HG02623 (cell line): ENCODE results near the gene RPH3AL.
"Not testable (repeated sequence)": the region's sequence is repeated elsewhere in the genome, so short reads cannot be mapped to it uniquely, and the experiment has no call there.

ENCODE experiments used
- ATAC-seq: cut with Tn5 transposase; IDR thresholded peaks from one replicate; pipeline ENCODE4 v1.9.1; 2021; ENCODE audit warnings: moderate library complexity; ENCODE audit not compliant: unreplicated experiment

Gene RPH3AL

DNA sequence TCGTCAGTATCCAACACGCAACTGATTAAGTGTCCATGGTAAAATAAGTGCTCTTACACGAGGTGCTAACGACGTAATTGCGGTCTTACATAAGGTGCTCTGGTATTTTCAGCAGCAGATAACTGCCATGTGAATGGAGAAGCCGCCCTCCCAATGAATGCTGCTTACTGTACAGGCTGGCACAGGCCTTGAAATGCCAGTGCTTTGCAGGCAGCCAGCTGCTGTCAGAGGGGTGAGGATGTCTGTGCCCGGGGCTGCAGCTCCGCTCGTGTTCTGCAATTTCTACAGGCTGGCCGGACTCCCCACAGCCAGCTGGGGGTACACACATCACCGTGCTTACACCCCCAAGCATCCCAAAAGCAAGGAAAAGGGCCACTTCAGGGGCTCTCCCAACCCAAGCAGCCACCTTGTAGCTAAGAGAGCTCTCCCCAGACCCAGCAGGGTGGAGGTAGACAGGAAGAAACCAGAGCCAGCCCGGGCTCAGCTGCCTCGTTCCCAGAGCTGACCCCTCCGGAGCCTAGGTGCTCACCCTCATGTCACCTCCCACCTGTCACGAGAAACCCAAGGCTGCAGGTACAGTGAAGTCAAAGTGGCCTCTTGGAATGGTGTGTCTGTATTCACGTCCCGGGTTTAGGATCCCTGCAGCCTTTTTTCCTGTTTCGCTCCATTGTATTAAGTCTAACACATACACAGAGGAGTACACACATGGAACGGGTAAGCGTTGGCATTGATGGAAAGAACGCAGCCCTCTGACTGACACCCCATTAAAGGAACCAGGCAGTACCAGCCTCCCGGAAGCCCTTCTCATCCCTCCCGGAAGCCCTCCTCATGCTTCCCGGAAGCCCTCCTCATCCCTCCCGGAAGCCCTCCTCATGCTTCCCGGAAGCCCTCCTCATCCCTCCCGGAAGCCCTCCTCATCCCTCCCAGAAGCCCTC, 27.2 kb upstream of the RPH3AL start:
- no peak for ATAC-seq

- ATAC-seq: no peak
Observed at GRCh38 chr17:378068-378467, 25.5 kb upstream of the RPH3AL start.

DNA sequence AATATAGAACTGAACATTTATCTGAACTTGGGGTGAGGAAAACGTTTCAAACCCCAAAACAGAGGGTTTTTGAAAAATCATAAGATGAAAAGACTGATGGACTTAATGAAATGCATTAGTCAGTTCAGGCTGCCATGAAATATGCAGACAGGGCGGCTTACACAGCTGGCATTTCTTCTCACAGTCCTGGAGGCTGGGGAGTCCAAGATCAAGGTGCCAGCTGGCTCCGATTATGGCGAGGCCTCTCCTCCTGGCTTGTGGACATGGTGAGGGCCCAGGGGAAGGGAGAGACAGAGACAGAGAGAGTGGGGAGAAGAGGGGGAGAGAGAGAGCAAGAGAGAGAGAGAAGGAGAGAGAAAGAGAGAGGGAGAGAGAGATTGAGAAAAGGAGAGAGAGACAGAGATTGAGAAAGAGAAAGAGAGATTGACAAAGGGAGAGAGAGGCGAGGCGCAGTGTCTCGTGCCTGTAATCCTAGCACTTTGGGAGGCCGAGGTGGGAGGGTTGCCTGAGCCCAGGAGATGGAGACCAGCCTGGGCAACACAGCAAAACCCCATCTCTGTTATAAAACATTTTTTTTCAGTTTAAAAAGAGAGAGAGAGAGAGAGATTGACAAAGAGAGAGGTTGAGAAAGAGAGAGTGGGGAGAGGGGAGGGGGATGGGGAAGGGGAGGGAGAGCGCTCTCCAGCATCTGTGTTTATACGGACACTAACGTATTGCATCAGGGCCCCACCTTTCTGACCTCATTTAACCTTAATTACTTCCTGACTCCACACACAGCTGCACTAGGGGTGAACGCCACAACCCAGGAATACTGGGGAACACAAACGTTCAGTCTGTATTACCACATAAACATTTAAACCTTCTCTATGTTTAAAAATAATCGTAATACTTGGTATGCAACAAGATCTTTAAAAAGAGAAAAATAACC, 24.6 kb upstream of the RPH3AL start:
- ATAC-seq: no peak

DNA sequence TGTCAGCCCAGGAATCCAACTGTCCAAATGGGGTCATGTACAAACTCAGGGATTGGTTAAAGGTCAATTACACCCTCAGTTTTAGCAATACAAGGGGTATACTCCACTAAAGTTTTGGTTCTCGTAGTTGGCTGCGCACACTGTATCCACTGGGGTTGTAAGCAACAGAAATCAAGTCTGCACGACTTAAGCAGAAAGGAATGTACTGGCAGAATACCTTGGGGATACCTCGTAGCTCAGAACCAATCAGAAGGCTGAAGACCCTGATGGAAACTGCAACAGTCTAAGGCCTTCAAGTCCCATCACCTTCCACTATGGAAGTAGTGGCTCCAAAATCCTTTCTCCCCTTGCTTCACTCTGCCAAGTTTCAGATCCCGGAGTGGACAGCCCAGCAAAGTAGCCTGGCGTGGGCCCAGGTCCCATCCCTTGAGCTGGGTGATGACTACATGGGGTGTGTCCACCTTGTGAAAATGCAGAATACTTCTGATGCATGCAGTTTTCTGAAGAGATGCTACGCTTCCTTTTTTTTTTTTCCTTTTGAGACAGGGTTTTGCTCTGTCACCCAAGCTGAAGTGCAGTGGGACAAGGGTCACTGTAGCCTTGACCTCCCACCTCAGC, 21.1 kb upstream of the RPH3AL start:
- ATAC-seq: no peak

DNA sequence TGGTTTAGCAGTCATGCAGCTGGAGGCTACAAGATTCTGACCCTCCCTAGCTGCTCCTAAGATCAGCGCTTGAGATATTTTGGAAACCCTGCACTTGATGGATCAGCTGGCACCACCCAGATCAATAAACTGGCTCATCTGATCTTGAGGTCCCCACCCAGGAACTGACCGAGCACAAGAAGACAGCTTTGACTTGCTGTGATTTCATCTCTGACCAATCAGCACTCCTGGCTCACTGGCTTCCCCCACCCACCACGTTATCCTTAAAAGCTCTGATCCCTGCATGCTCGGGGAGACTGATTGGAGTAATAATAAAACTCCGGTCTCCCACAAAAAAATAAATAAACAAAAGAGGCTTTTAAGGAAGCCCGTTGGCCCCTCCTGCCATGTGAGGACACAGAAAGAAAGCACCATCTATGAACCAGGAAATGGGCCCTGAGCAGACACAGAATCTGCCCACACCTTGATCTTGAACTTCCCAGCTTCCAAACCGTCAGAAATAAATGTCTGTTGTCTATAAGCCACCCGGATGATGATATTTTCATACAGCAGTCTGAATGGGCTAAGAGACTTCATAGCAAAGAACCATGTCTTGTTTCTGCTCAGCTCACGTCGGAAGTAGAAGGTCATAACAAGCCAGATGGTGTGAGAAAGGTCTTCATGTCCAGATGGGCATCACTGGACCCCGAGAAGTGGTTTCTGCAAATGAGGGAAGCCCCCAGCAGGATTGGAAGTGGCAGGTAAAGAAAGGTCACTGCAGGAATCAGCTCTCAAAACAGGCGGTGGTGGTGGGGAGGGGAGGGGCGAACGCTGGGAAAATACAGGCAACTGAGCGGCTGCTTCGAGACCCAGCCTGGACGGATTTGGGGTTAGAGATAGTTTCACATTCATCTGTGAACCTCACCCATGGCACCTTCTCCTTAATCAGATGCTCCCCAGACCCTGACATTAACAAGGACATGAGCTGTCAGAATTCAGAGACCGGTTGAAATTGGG, 19.8 kb upstream of the RPH3AL start:
- ATAC-seq: no peak

DNA sequence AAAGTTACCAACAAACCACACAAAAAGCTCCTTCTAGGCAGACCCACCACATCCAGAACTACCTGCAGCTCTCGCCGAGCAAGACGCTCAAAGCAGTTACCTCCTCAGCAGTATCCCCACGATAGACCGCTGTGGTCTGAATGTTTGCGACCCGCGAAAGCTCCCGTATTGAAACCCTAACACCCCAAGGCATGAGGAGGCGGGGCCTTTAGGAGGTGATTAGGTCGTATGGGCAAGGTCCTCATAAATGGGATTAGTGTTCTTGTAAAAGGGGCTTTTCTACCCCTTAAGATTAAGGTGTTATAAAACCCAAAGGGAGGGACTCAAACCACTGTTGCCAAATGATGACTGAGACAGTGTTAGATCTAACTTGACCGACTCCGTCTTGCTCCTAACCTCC, 19.0 kb upstream of the RPH3AL start:
- ATAC-seq: no peak

DNA sequence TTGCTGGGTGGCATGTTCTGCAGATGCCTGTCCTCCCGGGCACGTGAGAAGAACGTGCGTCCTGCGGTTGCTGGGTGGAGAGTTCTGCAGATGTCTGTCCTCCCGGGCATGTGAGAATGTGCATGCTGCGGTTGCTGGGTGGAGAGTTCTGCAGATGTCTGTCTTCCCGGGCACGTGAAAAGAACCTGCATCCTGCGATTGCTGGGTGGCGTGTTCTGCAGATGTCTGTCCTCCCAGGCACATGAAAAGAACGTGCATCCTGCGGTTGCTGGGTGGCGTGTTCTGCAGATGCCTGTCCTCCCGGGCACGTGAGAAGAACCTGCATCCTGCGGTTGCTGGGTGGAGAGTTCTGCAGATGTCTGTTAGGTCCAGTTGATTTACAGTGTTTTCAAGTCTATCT, 15.0 kb upstream of the RPH3AL start:
- not testable (repeated sequence) for ATAC-seq

- not testable (repeated sequence) for ATAC-seq
Observed at GRCh38 chr17:366657-367615, 14.3 kb upstream of the RPH3AL start.

DNA sequence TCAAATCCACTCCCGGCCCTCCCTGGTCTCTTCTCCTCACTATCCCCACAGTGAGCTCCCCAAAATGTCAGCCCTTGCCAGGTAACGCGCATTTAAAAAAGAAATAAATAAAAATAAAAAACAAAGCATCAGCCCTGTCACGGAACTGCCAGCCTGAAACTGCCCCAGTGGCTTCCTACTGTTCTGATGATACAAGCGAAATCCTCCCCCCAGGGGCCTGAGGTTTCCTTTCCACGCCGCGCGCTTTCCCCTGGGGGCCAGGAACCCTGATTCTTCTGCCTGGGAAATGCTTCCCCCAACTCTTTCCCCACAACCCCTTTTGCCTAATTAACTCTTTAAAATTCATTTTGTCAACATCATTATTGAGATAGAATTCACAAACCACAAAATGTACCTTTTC, 12.2 kb upstream of the RPH3AL start:
- no peak for ATAC-seq

DNA sequence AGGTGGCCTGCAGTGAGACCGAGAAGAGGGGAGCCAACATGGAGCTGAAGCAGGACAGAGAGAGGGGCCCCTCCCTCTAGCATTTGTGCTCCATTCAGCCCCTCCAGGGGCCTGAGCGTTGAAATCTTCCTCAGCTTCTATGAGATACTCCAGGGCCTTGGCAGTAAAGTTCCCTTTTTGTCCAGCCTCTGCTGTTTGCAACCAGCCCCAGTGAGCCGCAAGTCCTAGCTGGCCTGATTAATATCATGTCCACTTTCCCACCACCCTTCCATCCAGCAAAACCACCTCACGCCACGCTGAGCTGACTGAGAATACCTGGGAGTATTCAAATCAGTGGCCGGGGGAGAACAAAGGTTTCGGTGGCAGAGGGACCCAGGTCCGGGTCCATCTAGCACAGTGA, 11.7 kb upstream of the RPH3AL start:
- no peak for ATAC-seq

- ATAC-seq: no peak
Observed at GRCh38 chr17:362721-363120, 10.1 kb upstream of the RPH3AL start.

- ATAC-seq: no peak
Observed at GRCh38 chr17:360092-360750, 7.6 kb upstream of the RPH3AL start.

DNA sequence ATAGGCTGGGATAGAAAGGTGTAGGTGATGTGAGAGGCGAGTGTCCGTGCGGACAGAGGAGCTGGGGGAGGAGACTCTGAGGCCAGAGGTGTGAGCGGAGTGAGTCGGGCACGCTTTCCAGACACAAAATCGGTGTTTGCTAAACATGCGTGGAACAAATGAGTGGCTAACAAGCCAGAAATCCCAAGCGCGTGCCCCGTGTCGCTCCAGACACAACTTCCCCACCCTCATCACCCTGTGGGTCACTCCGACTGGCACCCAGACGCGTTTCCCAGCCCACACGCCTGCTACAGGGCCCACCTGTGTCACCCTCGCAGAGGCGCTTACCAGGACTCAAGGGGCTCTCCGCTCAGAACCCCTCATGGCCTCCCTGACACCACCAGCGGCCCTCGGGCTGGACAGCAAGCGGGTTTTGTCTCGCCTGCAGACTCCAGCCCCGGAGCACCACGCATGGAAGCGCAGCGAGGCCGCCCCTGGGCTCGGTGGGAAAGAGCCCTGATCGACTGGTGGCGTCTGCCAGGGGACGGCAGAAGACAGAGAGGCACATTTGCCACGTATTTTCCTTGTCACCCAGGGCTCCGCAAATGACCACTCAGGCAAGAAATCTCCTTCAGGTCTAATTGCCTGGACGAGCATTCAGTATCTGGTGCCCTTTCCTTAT, 6.0 kb upstream of the RPH3AL start:
- ATAC-seq: no peak

DNA sequence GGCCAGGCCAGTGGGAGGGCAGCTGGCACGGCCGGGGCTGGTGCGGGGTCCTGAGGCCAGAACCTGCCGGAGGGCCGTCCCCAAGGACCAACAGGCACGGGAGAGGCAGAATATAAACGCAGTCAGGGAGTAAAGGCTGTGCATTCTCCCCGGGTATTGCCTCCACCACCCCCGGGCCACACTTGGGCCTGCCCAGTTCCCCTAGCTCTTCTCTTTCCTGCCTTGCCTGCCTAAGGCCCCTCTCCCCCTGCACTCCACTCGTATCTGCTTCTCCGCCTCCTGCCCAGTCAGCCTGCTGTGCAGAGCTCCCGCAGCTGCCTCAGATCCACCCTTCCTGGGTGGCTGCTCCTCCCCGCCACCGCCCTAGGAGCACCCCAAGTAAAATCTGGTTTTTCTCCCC, 5.0 kb upstream of the RPH3AL start:
- ATAC-seq: no peak

DNA sequence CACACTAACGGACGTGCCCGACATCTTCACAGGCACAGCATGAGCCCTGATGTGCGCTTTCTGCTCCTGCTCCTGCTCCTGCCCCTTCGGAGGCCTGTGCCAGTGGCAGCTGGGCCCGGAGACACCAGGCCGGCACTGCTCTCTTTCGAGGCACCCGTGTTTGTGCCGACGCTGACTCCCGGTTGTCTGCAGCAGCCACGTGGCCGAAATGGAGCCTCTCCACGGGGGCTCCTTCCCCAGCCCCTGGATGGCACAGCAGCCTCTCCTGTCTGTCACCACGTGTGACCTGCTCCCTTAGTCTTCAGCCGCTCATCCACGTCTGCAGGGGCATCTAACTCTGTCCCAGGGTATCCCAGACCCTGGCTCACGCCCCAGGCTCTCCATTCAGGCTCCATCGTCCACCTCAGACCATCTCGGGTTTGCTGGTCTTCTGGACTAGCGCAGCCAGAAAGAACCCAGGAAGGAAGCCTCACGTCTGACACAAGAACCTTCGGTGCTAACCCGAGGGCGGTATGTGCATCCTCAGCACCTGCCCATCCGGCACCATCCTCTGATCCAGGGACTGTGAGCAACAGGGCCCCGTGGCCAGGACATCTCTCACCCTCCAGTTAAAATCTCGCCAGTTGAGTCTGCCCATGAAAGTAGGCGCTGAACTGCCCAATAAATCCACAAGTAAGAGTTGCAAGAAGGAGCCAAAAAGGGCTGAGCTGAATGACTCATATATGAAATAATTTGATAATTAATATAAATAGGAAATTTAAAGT, 4.2 kb upstream of the RPH3AL start:
- no peak for ATAC-seq

- ATAC-seq: no peak
Observed at GRCh38 chr17:354651-355556, 2.3 kb upstream of the RPH3AL start.
